Fibroblast of villous mesenchyme (primary cell): Measurements from ENCODE around the gene NBAS. TPM values are rescaled to one million over a fixed set of nuclear protein-coding genes. Genes with fewer than 3 reads are reported as not detected.

ENCODE experiments used
- DNase-seq: peaks from one replicate; pipeline ENCODE4 v3.0.0-alpha.2; 2010; ENCODE audit warnings: low read depth
- H3K4me3 ChIP-seq: 2 replicates; pipeline ENCODE4 v1.5.1; 2011; ENCODE audit warnings: low read depth, mild to moderate bottlenecking, low read length
- CTCF ChIP-seq: IDR thresholded peaks from 2 replicates; pipeline ENCODE4 v1.5.1; 2012; ENCODE audit warnings: low read depth, mild to moderate bottlenecking, low read length; ENCODE audit not compliant: insufficient read depth
- total RNA-seq: library from RNA; depleted of rRNA; stranded (reverse); fragments of >200 nt; gene quantifications from 2 replicates; pipeline ENCODE4 v1.2.3, GENCODE V29; 2012

Gene NBAS
- total RNA-seq, result 81.8 and 109 TPM in 2 replicates

- peak; percentile 89 for DNase-seq
- TF ChIP-seq CTCF, result no peak
- peak within 1 kb of the TSS; percentile 99 for H3K4me3 ChIP-seq
Measured at GRCh38 chr2:15560988-15561573, at the start of gene NBAS. Gene NBAS (minus strand): TSS chr2:15561334. CDS start chr2:15561304, 30 bp downstream.

GRCh38 chr2:15610430-15610952, 49.4 kb upstream of the NBAS start:
- no peak overlapping the region for H3K4me3 ChIP-seq
- TF ChIP-seq CTCF, result no peak
- no peak for DNase-seq

- DNase-seq, result no peak
- no peak overlapping the region for H3K4me3 ChIP-seq
- TF ChIP-seq CTCF, result no peak
Measured at GRCh38 chr2:15609341-15610042, 48.4 kb upstream of the NBAS start.

GRCh38 chr2:15608392-15608761, 47.2 kb upstream of the NBAS start:
- no peak for TF ChIP-seq CTCF
- no peak for DNase-seq
- H3K4me3 ChIP-seq, result no peak overlapping the region

GRCh38 chr2:15607709-15608391, 46.7 kb upstream of the NBAS start:
- H3K4me3 ChIP-seq, result no peak overlapping the region
- no peak for DNase-seq
- no peak for TF ChIP-seq CTCF

GRCh38 chr2:15606481-15607441, 45.6 kb upstream of the NBAS start:
- DNase-seq, result no peak
- no peak for TF ChIP-seq CTCF
- no peak overlapping the region for H3K4me3 ChIP-seq
